Posterior cingulate gyrus (tissue), 11 donors: ENCODE data around the gene KCNQ1.
A peak's percentile ranks its signal among the peaks of the same experiment; 100 is the strongest.

Experiments
- DNase-seq, 10 donors: peaks; one replicate each; pipeline versions ENCODE4 v3.0.0 to v3.0.0-alpha.2; 2020 to 2021; ENCODE audit warnings: mixed read lengths in 3 of 10
- intact Hi-C: fragments of 100-400 bp; cut with DNase I; formaldehyde crosslinking; loops from one replicate; pipeline ENCODE4 v1.15.1; 2023

The KCNQ1 gene

GRCh38 chr11:2665526-2666400 is 221.0 kb downstream of the KCNQ1 start:
- intact Hi-C loops, result no loop called here
- DNase-seq, result peak in 1 of 10 donors; percentile 56

- DNase-seq, result no peak
- intact Hi-C loops, result no loop called here
These were observed 221.6 kb downstream of the KCNQ1 start for GRCh38 chr11:2666401-2666741.

GRCh38 chr11:2666828-2667570 is 222.2 kb downstream of the KCNQ1 start:
- intact Hi-C loops, result no loop called here
- peak in 2 of 10 donors; percentile 32 to 44 for DNase-seq

GRCh38 chr11:2667940-2668339 is 223.1 kb downstream of the KCNQ1 start:
- peak in 1 of 10 donors; percentile 21 for DNase-seq

GRCh38 chr11:2668876-2669275 is 224.1 kb downstream of the KCNQ1 start:
- intact Hi-C loops, result no loop called here
- DNase-seq, result peak in 1 of 10 donors; percentile 41

More at GRCh38 chr11:2667940-2668339, 223.1 kb downstream of the KCNQ1 start:
- intact Hi-C loops, result no loop called here

- DNase-seq, result peak in 1 of 10 donors; percentile 12
- intact Hi-C loops, result no loop called here
These were observed 225.0 kb downstream of the KCNQ1 start for GRCh38 chr11:2669634-2670469.

GRCh38 chr11:2670541-2671100 is 225.8 kb downstream of the KCNQ1 start:
- peak in 1 of 10 donors; percentile 52 for DNase-seq

GRCh38 chr11:2671748-2672147 is 226.9 kb downstream of the KCNQ1 start:
- intact Hi-C loops, result no loop called here
- peak in 3 of 10 donors; percentile 8 to 22 (median 9) for DNase-seq

More at GRCh38 chr11:2670541-2671100, 225.8 kb downstream of the KCNQ1 start:
- intact Hi-C loops, result no loop called here

GRCh38 chr11:2672553-2673249 is 227.9 kb downstream of the KCNQ1 start:
- DNase-seq, result peak in 4 of 10 donors; percentile 6 to 57 (median 42)

GRCh38 chr11:2673250-2673610 is 228.4 kb downstream of the KCNQ1 start:
- DNase-seq, result peak in 4 of 10 donors; percentile 8 to 38 (median 12)

More at GRCh38 chr11:2672553-2673249, 227.9 kb downstream of the KCNQ1 start:
- intact Hi-C loops, result no loop called here

GRCh38 chr11:2673871-2674471 is 229.2 kb downstream of the KCNQ1 start:
- intact Hi-C loops, result no loop called here

More at GRCh38 chr11:2673250-2673610, 228.4 kb downstream of the KCNQ1 start:
- intact Hi-C loops, result no loop called here

GRCh38 chr11:2674658-2675131 is 229.9 kb downstream of the KCNQ1 start:
- peak in 7 of 10 donors; percentile 18 to 90 (median 51) for DNase-seq
- intact Hi-C loops, result no loop called here

More at GRCh38 chr11:2673871-2674471, 229.2 kb downstream of the KCNQ1 start:
- DNase-seq, result peak in 4 of 10 donors; percentile 14 to 58 (median 56)

GRCh38 chr11:2675540-2675939 is 230.7 kb downstream of the KCNQ1 start:
- DNase-seq, result peak in 4 of 10 donors; percentile 35 to 88 (median 60)
- intact Hi-C loops, result no loop called here

GRCh38 chr11:2677127-2677526 is 232.3 kb downstream of the KCNQ1 start:
- intact Hi-C loops, result no loop called here
- DNase-seq, result peak in 1 of 10 donors; percentile 3

- no peak for DNase-seq
- intact Hi-C loops, result no loop called here
These were observed 233.6 kb downstream of the KCNQ1 start for GRCh38 chr11:2678396-2678795.

GRCh38 chr11:2679011-2679676 is 234.3 kb downstream of the KCNQ1 start:
- intact Hi-C loops, result no loop called here
- peak in 1 of 10 donors; percentile 5 for DNase-seq

GRCh38 chr11:2681408-2682145 is 236.8 kb downstream of the KCNQ1 start:
- DNase-seq, result peak in 1 of 10 donors; percentile 15
- intact Hi-C loops, result no loop called here
